AG09319 (cell line): ENCODE data around the gene GPRIN1.

Experiments
- DNase-seq: peaks from one replicate; pipeline ENCODE4 v3.0.0-alpha.2; 2010; ENCODE audit warnings: low read depth; ENCODE audit errors: extremely low read depth
- TF ChIP-seq, protein P1 (sequence below): IDR thresholded peaks from 2 replicates; pipeline ENCODE4 v1.5.1; 2011; ENCODE audit warnings: low read depth, mild to moderate bottlenecking, inconsistent platforms, low read length, moderate library complexity

GPRIN1 gene

GRCh38 chr5:176621661-176622079 lies 11.7 kb upstream of the GPRIN1 start:
- TF ChIP-seq, protein P1, sequence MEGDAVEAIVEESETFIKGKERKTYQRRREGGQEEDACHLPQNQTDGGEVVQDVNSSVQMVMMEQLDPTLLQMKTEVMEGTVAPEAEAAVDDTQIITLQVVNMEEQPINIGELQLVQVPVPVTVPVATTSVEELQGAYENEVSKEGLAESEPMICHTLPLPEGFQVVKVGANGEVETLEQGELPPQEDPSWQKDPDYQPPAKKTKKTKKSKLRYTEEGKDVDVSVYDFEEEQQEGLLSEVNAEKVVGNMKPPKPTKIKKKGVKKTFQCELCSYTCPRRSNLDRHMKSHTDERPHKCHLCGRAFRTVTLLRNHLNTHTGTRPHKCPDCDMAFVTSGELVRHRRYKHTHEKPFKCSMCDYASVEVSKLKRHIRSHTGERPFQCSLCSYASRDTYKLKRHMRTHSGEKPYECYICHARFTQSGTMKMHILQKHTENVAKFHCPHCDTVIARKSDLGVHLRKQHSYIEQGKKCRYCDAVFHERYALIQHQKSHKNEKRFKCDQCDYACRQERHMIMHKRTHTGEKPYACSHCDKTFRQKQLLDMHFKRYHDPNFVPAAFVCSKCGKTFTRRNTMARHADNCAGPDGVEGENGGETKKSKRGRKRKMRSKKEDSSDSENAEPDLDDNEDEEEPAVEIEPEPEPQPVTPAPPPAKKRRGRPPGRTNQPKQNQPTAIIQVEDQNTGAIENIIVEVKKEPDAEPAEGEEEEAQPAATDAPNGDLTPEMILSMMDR = no peak
- DNase-seq = no peak

- TF ChIP-seq, protein P1 = no peak
- no peak for DNase-seq
Measured at GRCh38 chr5:176620333-176620981, 10.5 kb upstream of the GPRIN1 start.

GRCh38 chr5:176619569-176620332 lies 9.8 kb upstream of the GPRIN1 start:
- DNase-seq = no peak
- TF ChIP-seq, protein P1 = no peak

DNA sequence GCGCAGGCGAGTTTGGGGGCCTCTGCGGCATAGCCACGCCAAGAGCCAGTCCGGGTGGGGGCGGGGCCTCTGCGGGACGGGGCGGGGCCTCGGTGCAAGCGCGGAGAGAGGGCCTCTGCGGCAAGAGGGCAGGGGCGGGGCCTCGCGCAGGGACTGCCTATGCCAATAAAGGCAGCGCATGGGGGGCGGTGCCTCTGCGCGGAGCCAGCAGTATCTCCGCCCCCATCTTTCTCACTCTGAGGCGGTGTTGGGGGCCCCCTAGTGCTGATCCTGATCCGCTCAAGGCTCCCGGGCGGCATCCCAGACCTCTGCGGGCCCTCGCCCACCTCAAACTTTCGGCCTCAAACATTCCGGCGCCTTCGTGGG lies 9.2 kb upstream of the GPRIN1 start:
- DNase-seq = peak; percentile 41
- TF ChIP-seq, protein P1 = peak; percentile 47

DNA sequence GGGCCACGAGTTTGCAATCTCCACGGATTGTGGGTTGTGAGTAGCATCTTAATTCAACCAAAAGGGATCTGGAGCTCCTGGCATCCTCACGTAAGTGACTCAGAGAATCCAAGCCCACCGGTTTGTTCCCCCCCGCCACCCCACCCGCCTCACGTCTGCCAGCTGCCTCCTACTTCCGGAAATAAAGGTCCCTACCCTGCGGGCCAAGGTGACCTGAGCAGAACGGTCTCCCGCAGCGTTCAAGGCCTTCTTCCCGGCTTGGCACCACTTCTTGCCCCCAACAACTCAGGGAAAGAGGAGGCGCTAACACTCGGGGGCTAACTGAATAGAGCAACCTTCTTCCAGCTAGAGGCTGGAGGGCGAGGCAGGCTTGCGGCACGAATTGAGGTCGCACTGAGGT lies 8.8 kb upstream of the GPRIN1 start:
- no peak for DNase-seq
- TF ChIP-seq, protein P1 = no peak

- TF ChIP-seq, protein P1 = no peak
- no peak for DNase-seq
Measured at GRCh38 chr5:176616511-176616910, 6.6 kb upstream of the GPRIN1 start.

DNA sequence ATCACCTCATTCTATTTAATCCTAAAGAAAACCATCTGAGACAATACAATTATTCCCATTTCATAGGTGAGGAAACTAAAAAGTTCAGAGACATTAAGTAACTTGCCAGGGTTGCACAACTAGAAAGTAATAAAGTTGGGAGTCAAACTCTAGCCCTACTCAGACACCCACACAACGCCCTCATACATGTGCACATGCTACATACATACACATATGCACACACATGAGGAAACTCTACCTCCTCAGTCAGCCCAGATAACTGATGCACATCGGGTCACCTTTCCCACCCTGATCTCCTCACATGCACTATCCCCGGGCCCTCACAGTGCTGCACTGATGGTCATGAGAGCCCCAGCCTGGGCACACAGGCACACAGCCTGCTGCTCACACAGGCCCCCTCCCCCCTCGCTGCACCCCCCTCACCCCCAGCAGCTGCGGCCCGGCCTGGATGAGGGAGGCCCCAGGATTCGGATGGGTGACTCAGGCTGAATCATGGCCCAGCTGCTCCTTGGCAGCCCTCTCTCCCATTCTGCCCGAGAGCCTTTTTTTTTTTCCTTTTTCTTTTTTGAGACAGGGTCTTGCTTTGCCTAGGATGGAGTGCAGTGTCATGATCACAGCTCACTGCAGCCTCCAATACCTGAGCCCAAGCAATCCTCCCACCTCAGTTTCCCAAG lies 5.0 kb upstream of the GPRIN1 start:
- TF ChIP-seq, protein P1 = no peak

More for the DNA sequence above, 5.0 kb upstream of the GPRIN1 start:
- DNase-seq = no peak
